WERI-Rb-1 (cell line): ENCODE measurements around the gene MIPOL1.
"Not testable (repeated sequence)": the region's sequence is repeated elsewhere in the genome, so short reads cannot be mapped to it uniquely, and the experiment has no call there.

ENCODE experiments used
- DNase-seq: peaks from one replicate; pipeline ENCODE4 v3.0.0-alpha.2; 2020
- H3K27ac ChIP-seq: fragments of 250-450 bp; sonication (Bioruptor Pico); 2 replicates; pipeline ENCODE4 v1.5.1; 2020; ENCODE audit warnings: mild to moderate bottlenecking, moderate library complexity
- H3K27me3 ChIP-seq: fragments of 250-450 bp; sonication (Bioruptor Pico); 2 replicates; pipeline ENCODE4 v1.5.1; 2021; ENCODE audit warnings: mild to moderate bottlenecking, low read depth, moderate library complexity; ENCODE audit not compliant: insufficient read depth, severe bottlenecking
- H3K36me3 ChIP-seq: fragments of 250-450 bp; sonication (Bioruptor Pico); 2 replicates; pipeline ENCODE4 v1.5.1; 2020; ENCODE audit warnings: mild to moderate bottlenecking, moderate library complexity
- H3K4me3 ChIP-seq: 2 replicates; pipeline ENCODE4 v1.5.1; 2011; ENCODE audit warnings: low read depth, mild to moderate bottlenecking, control low read depth, low read length
- H3K9me3 ChIP-seq: fragments of 250-450 bp; sonication (Bioruptor Pico); 2 replicates; pipeline ENCODE4 v1.5.1; 2021; ENCODE audit warnings: mild to moderate bottlenecking, moderate library complexity; ENCODE audit not compliant: severe bottlenecking
- TF ChIP-seq, protein P1 (sequence below): IDR thresholded peaks from 2 replicates; pipeline ENCODE4 v1.5.1; 2011; ENCODE audit warnings: low read depth, mild to moderate bottlenecking, control low read depth, inconsistent platforms, low read length

Gene MIPOL1

DNA sequence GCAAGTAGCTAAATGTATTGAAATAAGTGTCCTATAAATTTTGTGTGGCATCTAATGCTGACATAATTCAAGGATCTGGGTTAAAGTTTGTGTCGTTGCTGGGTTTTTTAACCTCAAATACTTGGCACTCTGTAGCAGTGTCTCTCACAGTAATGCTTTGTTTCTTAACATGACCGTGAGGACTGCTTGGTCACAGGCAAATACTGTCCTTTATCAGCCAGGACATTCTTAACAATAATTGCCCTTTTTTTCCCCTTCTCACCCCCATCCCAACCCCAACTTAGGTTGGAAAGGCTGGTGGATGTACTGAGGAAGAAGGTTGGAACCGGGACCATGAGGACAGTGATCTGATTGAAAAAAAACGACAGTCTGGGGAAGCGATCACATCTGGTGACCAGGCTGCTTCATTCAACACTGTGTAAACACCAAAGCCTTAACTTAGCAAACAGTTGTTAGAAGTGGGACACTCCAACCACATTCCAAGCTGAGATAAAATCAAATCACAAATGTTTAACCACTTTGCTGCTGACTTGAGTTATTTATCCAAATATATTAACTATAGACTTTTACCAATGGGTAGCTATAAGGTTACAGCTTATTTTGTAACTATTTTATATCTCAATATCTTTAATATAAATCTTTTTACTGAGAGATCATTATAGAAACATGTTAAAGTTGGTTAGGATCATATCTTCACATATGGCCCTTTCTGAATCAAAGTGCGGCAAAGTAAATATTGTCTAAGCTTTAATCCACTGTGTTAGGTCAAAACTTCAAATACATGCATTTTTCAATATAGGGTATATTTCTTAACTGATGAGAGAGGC lies 349.1 kb downstream of the MIPOL1 start:
- no peaks in the 10 kb centered on the region for H3K27me3 ChIP-seq
- no peak overlapping the region for H3K4me3 ChIP-seq
- H3K27ac ChIP-seq, result no peak overlapping the region
- TF ChIP-seq, protein P1, sequence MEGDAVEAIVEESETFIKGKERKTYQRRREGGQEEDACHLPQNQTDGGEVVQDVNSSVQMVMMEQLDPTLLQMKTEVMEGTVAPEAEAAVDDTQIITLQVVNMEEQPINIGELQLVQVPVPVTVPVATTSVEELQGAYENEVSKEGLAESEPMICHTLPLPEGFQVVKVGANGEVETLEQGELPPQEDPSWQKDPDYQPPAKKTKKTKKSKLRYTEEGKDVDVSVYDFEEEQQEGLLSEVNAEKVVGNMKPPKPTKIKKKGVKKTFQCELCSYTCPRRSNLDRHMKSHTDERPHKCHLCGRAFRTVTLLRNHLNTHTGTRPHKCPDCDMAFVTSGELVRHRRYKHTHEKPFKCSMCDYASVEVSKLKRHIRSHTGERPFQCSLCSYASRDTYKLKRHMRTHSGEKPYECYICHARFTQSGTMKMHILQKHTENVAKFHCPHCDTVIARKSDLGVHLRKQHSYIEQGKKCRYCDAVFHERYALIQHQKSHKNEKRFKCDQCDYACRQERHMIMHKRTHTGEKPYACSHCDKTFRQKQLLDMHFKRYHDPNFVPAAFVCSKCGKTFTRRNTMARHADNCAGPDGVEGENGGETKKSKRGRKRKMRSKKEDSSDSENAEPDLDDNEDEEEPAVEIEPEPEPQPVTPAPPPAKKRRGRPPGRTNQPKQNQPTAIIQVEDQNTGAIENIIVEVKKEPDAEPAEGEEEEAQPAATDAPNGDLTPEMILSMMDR, result no peak
- no peaks in the 10 kb centered on the region for H3K9me3 ChIP-seq
- DNase-seq, result no peak
- H3K36me3 ChIP-seq, result no peaks in the 10 kb centered on the region

DNA sequence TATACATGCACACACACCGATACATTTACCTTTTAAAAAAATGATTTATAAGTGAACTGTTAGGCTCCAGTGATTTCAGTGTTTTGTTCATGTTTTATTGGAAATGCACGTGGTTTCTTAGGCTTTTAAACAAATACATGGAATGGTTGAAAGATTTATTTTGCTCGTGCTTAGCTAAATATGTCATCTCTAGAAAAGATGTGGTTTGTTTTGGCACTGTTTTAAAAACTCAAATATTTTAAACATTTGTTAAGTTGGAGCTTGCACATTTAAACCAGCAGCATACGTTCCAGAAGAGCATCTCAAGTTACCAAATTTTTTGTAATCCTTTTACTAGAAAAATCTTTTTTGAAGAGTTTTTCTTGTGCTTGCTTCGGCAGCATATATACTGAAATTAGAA lies 352.8 kb downstream of the MIPOL1 start:
- Histone ChIP-seq H3K36me3 (no peaks in the 10 kb centered on the region), H3K9me3 (no peaks in the 10 kb centered on the region), H3K27ac (no peak overlapping the region), H3K27me3 (no peaks in the 10 kb centered on the region), H3K4me3 (no peak overlapping the region)
- TF ChIP-seq, protein P1, result no peak
- no peak for DNase-seq

DNA sequence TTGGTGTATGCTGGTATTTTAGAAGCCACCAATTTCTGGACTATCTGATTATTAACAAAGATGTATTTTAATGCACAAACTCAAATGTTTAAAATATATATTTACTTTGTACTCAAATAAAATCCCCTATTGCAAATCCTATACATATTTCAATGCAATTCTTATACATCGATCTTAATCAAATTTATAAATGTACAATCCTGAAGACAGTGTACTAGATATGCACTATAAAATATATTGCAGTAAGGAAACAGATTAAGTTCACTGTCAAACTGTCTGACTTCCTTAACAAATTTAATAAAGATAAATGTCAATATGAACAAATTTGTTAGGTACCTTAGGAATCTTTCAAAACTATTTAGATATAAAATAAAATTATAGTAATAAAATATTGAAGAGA lies 353.4 kb downstream of the MIPOL1 start:
- Histone ChIP-seq H3K36me3 (no peaks in the 10 kb centered on the region), H3K27ac (no peak overlapping the region), H3K4me3 (no peak overlapping the region), H3K9me3 (no peaks in the 10 kb centered on the region), H3K27me3 (no peaks in the 10 kb centered on the region)
- DNase-seq, result no peak
- TF ChIP-seq, protein P1, result no peak

DNA sequence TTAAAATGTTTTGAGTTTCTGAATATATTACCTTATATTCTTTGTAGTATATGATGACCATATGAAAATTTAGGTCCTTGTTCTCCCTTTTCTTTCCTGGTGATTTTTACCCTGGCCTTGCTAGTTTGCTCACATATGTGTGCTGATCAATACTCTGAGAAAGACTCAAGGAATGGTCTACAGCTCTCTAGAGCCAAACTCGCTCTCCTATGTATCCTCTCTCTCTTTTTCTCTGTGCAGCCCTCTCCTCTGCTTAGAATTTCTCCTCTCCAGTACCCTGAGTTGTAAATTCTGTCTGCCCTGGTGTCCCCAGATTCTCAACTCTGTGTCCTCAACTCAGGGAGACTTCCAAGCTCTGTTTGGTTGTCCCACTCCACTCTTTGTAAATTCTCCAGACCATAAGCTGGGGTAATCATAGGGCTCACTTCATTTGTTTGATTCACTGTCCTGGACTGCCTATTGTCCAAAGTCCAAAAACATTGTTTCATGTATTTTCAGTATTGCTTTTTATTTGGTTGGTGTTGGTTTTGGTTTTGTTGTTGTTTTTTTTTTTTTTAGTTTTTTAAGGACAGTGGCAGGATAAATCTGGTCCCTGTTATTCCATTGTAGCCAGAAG lies 356.3 kb downstream of the MIPOL1 start:
- Histone ChIP-seq H3K9me3 (no peaks in the 10 kb centered on the region), H3K27ac (no peak overlapping the region), H3K36me3 (no peaks in the 10 kb centered on the region), H3K4me3 (no peak overlapping the region), H3K27me3 (no peaks in the 10 kb centered on the region)
- TF ChIP-seq, protein P1, result no peak
- DNase-seq, result no peak

DNA sequence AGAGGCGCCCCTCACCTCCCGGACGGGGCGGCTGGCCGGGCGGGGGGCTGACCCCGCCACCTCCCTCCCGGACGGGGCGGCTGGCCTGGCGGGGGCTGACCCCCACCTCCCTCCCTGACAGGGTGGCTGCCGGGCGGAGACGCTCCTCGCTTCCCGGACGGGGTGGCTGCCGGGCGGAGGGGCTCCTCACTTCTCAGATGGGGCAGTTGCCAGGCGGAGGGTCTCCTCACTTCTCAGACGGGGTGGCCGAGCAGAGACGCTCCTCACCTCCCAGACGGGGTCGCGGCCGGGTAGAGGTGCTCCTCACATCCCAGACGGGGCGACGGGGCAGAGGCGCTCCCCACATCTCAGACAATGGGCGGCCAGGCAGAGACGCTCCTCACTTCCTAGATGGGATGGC lies 357.9 kb downstream of the MIPOL1 start:
- H3K27me3 ChIP-seq, H3K4me3 ChIP-seq, DNase-seq, H3K27ac ChIP-seq, H3K9me3 ChIP-seq, H3K36me3 ChIP-seq: not testable (repeated sequence)

DNA sequence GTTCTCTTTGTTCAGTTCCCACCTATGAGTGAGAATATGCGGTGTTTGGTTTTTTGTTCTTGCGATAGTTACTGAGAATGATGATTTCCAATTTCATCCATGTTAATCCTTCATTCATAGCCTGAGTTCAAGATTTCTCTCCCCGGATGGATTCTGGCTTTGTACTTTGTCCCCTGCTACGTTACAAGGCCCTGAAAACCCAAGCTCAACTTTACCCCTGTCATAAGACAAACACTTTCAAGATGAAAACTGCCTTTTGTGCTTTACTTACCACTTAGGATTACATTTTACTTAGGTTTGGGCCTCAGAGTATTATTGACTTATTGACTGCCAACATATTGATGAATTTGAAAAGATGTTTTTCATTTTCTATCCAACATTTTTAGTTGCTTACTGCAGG lies 361.0 kb downstream of the MIPOL1 start:
- TF ChIP-seq, protein P1, result no peak
- no peak for DNase-seq
- H3K9me3 ChIP-seq, result no peaks in the 10 kb centered on the region
- no peak overlapping the region for H3K27ac ChIP-seq
- H3K36me3 ChIP-seq, result no peaks in the 10 kb centered on the region
- no peak overlapping the region for H3K4me3 ChIP-seq
- H3K27me3 ChIP-seq, result peaks cover 3% of the 10 kb centered on the region
